HCEC 1CT (cell line): ENCODE measurements around the gene SLC15A3.

Experiments
- DNase-seq: peaks from one replicate; pipeline ENCODE4 v3.0.0-alpha.2; 2017

Gene SLC15A3

GRCh38 chr11:60951904-60952741 lies at the start of gene SLC15A3:
Gene SLC15A3, minus strand, starts transcription at chr11:60952176. Its CDS starts 625 bp downstream, at chr11:60951551.
- peak; percentile 43 for DNase-seq

GRCh38 chr11:61000426-61000825 lies 48.5 kb upstream of the SLC15A3 start:
- DNase-seq: no peak

- DNase-seq: no peak
Observed at GRCh38 chr11:60996381-60997138, 44.6 kb upstream of the SLC15A3 start.

GRCh38 chr11:60995798-60996197 lies 43.8 kb upstream of the SLC15A3 start:
- no peak for DNase-seq

- DNase-seq: no peak
Observed at GRCh38 chr11:60994541-60995080, 42.6 kb upstream of the SLC15A3 start.

GRCh38 chr11:60993615-60994014 lies 41.6 kb upstream of the SLC15A3 start:
- no peak for DNase-seq

- DNase-seq: no peak
Observed at GRCh38 chr11:60992842-60993409, 41.0 kb upstream of the SLC15A3 start.

- DNase-seq: no peak
Observed at GRCh38 chr11:60991457-60991856, 39.5 kb upstream of the SLC15A3 start.

GRCh38 chr11:60989093-60989650 lies 37.2 kb upstream of the SLC15A3 start:
- DNase-seq: no peak

GRCh38 chr11:60988658-60989057 lies 36.7 kb upstream of the SLC15A3 start:
- no peak for DNase-seq

GRCh38 chr11:60987577-60988277 lies 35.8 kb upstream of the SLC15A3 start:
- DNase-seq: no peak

GRCh38 chr11:60985991-60986915 lies 34.3 kb upstream of the SLC15A3 start:
- DNase-seq: peak; percentile 47

GRCh38 chr11:60985501-60985900 lies 33.5 kb upstream of the SLC15A3 start:
- no peak for DNase-seq

GRCh38 chr11:60984636-60985035 lies 32.7 kb upstream of the SLC15A3 start:
- no peak for DNase-seq

GRCh38 chr11:60984149-60984548 lies 32.2 kb upstream of the SLC15A3 start:
- no peak for DNase-seq

- no peak for DNase-seq
Observed at GRCh38 chr11:60982184-60982583, 30.2 kb upstream of the SLC15A3 start.

GRCh38 chr11:60981515-60981914 lies 29.5 kb upstream of the SLC15A3 start:
- no peak for DNase-seq

- DNase-seq: no peak
Observed at GRCh38 chr11:60978546-60979380, 26.8 kb upstream of the SLC15A3 start.

- no peak for DNase-seq
Observed at GRCh38 chr11:60977836-60978235, 25.9 kb upstream of the SLC15A3 start.

- DNase-seq: no peak
Observed at GRCh38 chr11:60977224-60977623, 25.2 kb upstream of the SLC15A3 start.
